Stomach (tissue), 9 donors: ENCODE data around the gene TNFRSF1A. TPM values are rescaled to one million over a fixed set of nuclear protein-coding genes. Genes with fewer than 3 reads are reported as not detected.

Experiments
- DNase-seq, 2 donors: peaks; one replicate each; pipeline versions ENCODE4 v3.0.0 to v3.0.0-alpha.2; 2013 to 2019
- H3K27ac ChIP-seq, 5 donors: fragments of 200-600 bp in 4 of 5; sonication (generic) in 4 of 5; one replicate each; pipeline ENCODE4 v1.5.1; 2013 to 2019; ENCODE audit warnings: mild to moderate bottlenecking in 1 of 5, moderate library complexity in 1 of 5
- H3K27me3 ChIP-seq, 3 donors: fragments of 200-600 bp; sonication (generic); one replicate each; pipeline ENCODE4 v1.5.1; 2017 to 2019; ENCODE audit warnings: mixed run types in 1 of 3
- H3K36me3 ChIP-seq, 4 donors: fragments of 200-600 bp; sonication (generic); 1 replicate in 3 of 4; 2 replicates in 1 of 4; pipeline ENCODE4 v1.5.1; 2016 to 2019
- H3K4me1 ChIP-seq, 4 donors: fragments of 200-600 bp; sonication (generic); one replicate each; pipeline ENCODE4 v1.5.1; 2016 to 2019
- H3K4me3 ChIP-seq, 4 donors: fragments of 200-600 bp; sonication (generic) in 3 of 4; one replicate each; pipeline ENCODE4 v1.5.1; 2016 to 2019; ENCODE audit warnings: mild to moderate bottlenecking in 1 of 4
- H3K9me3 ChIP-seq, 4 donors: fragments of 200-600 bp; sonication (generic); one replicate each; pipeline ENCODE4 v1.5.1; 2016 to 2019
- CTCF ChIP-seq, 7 experiments: fragments of 450-650 bp in 4 of 7; fragments of 200-600 bp in 3 of 7; sonication (generic) in 3 of 7; IDR thresholded peaks; one replicate each; pipeline ENCODE4 v1.5.1; 2016 to 2019; ENCODE audit warnings: antibody characterized with exemption in 7 of 7, control low read depth in 2 of 7, mild to moderate bottlenecking in 1 of 7
- EP300 ChIP-seq: sonication (generic); formaldehyde crosslinking; IDR thresholded peaks from one replicate; pipeline ENCODE4 v1.6.1; 2017; ENCODE audit warnings: antibody characterized with exemption
- POLR2A ChIP-seq, 4 donors: fragments of 450-650 bp; IDR thresholded peaks; one replicate each; pipeline ENCODE4 v1.6.1; 2016; ENCODE audit warnings: antibody characterized with exemption in 4 of 4, control low read depth in 2 of 4, mild to moderate bottlenecking in 1 of 4, moderate library complexity in 1 of 4
- POLR2AphosphoS5 ChIP-seq, 3 donors: sonication (generic); formaldehyde crosslinking; IDR thresholded peaks; one replicate each; pipeline ENCODE4 v1.6.1; 2016; ENCODE audit warnings: antibody characterized with exemption in 3 of 3
- WGBS, 5 donors: extraction: QIAGEN DNeasy Blood & Tissue Kit in 3 of 5; methylation state at CpG; one replicate each; pipeline versions ENCODE4 v1.1.5 to v1.1.7; 2013 to 2018; 5-methylcytosine and 5-hydroxymethylcytosine counted together
- intact Hi-C: fragments of 100-400 bp; cut with DNase I; formaldehyde crosslinking; loops from one replicate; pipeline ENCODE4 v1.15.1; 2023; ENCODE audit warnings: low total_unique reads
- polyA plus RNA-seq, 3 donors: library from polyadenylated mRNA; stranded (reverse); fragments of 200-250 nt; gene quantifications; one replicate each; pipeline ENCODE4 v1.2.3, GENCODE V29; 2013
- total RNA-seq, 5 donors: library from RNA; depleted of rRNA; stranded (reverse); fragments of >200 nt; gene quantifications; one replicate each; pipeline versions ENCODE4 v1.1.0 to v1.2.3, GENCODE V29; 2014 to 2016
- donor health status: healthy with polysubstance abuse.
- donor health status: Bipolar disorder and iron deficiency.
- donor health status: healthy.

The TNFRSF1A gene
- total and polyA plus RNA-seq, 8 donors: 35.2 to 432 (median 102) TPM

- Histone ChIP-seq H3K4me3 (peak overlapping the region in 1 of 4 donors; percentile 2), H3K27ac (peak overlapping the region; percentile 32 to 99 (median 95)), H3K4me1 (peaks cover 55 to 99% (median 89%) of the 10 kb centered on the region in 4 donors), H3K9me3 (no peaks in the 10 kb centered on the region), H3K27me3 (no peaks in the 10 kb centered on the region), H3K36me3 (peaks cover 36 to 53% (median 48%) of the 10 kb centered on the region in 4 donors)
- intact Hi-C loops: loop anchor here (5.0 to 10.0 kb wide), 2 partner anchors 138 to 206 kb away; partner anchors contain the start of gene GAPDH
- WGBS, 5 donors: 49 to 62% (median 53%) methylated on average over 21 of the region's 21 CpGs
- peak; percentile 46 to 86 for DNase-seq
- TF ChIP-seq POLR2AphosphoS5 (IDR thresholded peaks at IDR 0.05) (peak in 2 of 3 donors; percentile 39 to 74), CTCF (IDR thresholded peaks at IDR 0.05) (peak in 5 of 7 experiments; percentile 43 to 58 (median 44)), POLR2A (IDR thresholded peaks at IDR 0.05) (no peak), EP300 (no peak)
Observed at GRCh38 chr12:6326316-6327228, 15.3 kb downstream of the TNFRSF1A start.

GRCh38 chr12:6324936-6325750 is 16.7 kb downstream of the TNFRSF1A start:
- H3K36me3 ChIP-seq: peaks cover 23 to 42% (median 34%) of the 10 kb centered on the region in 4 donors
- DNase-seq: peak; percentile 44 to 48
- H3K9me3 ChIP-seq: no peaks in the 10 kb centered on the region
- H3K27ac ChIP-seq: peak overlapping the region; percentile 58 to 99 (median 95)
- TF ChIP-seq EP300: no peak
- no peak for TF ChIP-seq POLR2AphosphoS5 (IDR thresholded peaks at IDR 0.05)
- TF ChIP-seq POLR2A (IDR thresholded peaks at IDR 0.05): no peak
- no peak for TF ChIP-seq CTCF (IDR thresholded peaks at IDR 0.05)
- WGBS, 5 donors: 48 to 58% (median 51%) methylated on average over 6 of the region's 6 CpGs
- peaks cover 55 to 85% (median 79%) of the 10 kb centered on the region in 4 donors for H3K4me1 ChIP-seq
- H3K4me3 ChIP-seq: no peak overlapping the region
- intact Hi-C loops: loop anchor here (5.0 to 10.0 kb wide), 2 partner anchors 140 to 207 kb away; partner anchors contain the start of gene GAPDH
- no peaks in the 10 kb centered on the region for H3K27me3 ChIP-seq

- Histone ChIP-seq H3K27ac (peak overlapping the region; percentile 62 to 99 (median 95)), H3K4me1 (peaks cover 55 to 75% (median 70%) of the 10 kb centered on the region in 4 donors), H3K36me3 (peaks cover 13 to 32% (median 24%) of the 10 kb centered on the region in 4 donors), H3K4me3 (peak overlapping the region in 2 of 4 donors; percentile 6 to 15), H3K27me3 (no peaks in the 10 kb centered on the region), H3K9me3 (no peaks in the 10 kb centered on the region)
- no peak for DNase-seq
- intact Hi-C loops: loop anchor here (10.0 kb wide), 1 partner anchor 141 kb away; no protein-coding TSS in a partner anchor
- 36 to 54% (median 45%) methylated on average over 19 of the region's 19 CpGs for WGBS, 5 donors
- TF ChIP-seq EP300 (no peak), POLR2A (IDR thresholded peaks at IDR 0.05) (no peak), POLR2AphosphoS5 (IDR thresholded peaks at IDR 0.05) (no peak)
Observed at GRCh38 chr12:6323995-6324711, 17.7 kb downstream of the TNFRSF1A start.

GRCh38 chr12:6323340-6323994 is 18.4 kb downstream of the TNFRSF1A start:
- peak overlapping the region; percentile 62 to 99 (median 95) for H3K27ac ChIP-seq
- peaks cover 55 to 68% (median 65%) of the 10 kb centered on the region in 4 donors for H3K4me1 ChIP-seq
- peak; percentile 42 to 85 for DNase-seq
- H3K9me3 ChIP-seq: no peaks in the 10 kb centered on the region
- intact Hi-C loops: loop anchor here (10.0 kb wide), 1 partner anchor 141 kb away; no protein-coding TSS in a partner anchor
- WGBS, 5 donors: 8 to 24% (median 22%) methylated on average over 11 to 14 of the region's 14 CpGs
- peaks cover 6 to 26% (median 18%) of the 10 kb centered on the region in 4 donors for H3K36me3 ChIP-seq
- no peak for TF ChIP-seq POLR2A (IDR thresholded peaks at IDR 0.05)
- peak in 5 of 7 experiments; percentile 18 to 69 (median 52) for TF ChIP-seq CTCF (IDR thresholded peaks at IDR 0.05)
- no peak for TF ChIP-seq EP300
- TF ChIP-seq POLR2AphosphoS5 (IDR thresholded peaks at IDR 0.05): peak in 1 of 3 donors; percentile 72
- H3K4me3 ChIP-seq: peak overlapping the region in 3 of 4 donors; percentile 6 to 17 (median 15)
- H3K27me3 ChIP-seq: no peaks in the 10 kb centered on the region
